GM23338 (cell line): Measurements from ENCODE around the gene ANXA2R. TPM values are rescaled to one million over a fixed set of nuclear protein-coding genes. Genes with fewer than 3 reads are reported as not detected.

ENCODE experiments used
- ATAC-seq: fragments of 200-7000 bp; cut with Tn5 transposase; 3 replicates; pipeline ENCODE4 v1.9.1; 2020
- DNase-seq: peaks from one replicate; pipeline ENCODE4 v3.0.0-alpha.2; 2015; ENCODE audit warnings: low spot score
- H2AFZ ChIP-seq: fragments of 200-600 bp; sonication (generic); 2 replicates; pipeline ENCODE4 v1.8.0; 2016; ENCODE audit warnings: antibody characterized with exemption, mild to moderate bottlenecking, moderate library complexity
- H3F3A ChIP-seq: fragments of 200-600 bp; sonication (generic); replicated peaks from 2 replicates; pipeline ENCODE4 v1.8.0; 2017; ENCODE audit warnings: antibody characterized with exemption, mixed run types, low read depth
- H3K27ac ChIP-seq: fragments of 200-600 bp; sonication (generic); 2 replicates; pipeline ENCODE4 v1.6.1; 2016; ENCODE audit warnings: low read depth
- H3K27me3 ChIP-seq: fragments of 200-600 bp; sonication (generic); 2 replicates; pipeline ENCODE4 v1.8.0; 2016; ENCODE audit warnings: mild to moderate bottlenecking, mixed run types, moderate library complexity; ENCODE audit not compliant: insufficient read depth
- H3K36me3 ChIP-seq: fragments of 200-600 bp; sonication (generic); 2 replicates; pipeline ENCODE4 v1.8.0; 2016; ENCODE audit warnings: mild to moderate bottlenecking; ENCODE audit not compliant: insufficient read depth
- H3K4me1 ChIP-seq: fragments of 200-600 bp; sonication (generic); 2 replicates; pipeline ENCODE4 v1.8.0; 2016; ENCODE audit warnings: mild to moderate bottlenecking, moderate library complexity; ENCODE audit not compliant: insufficient read depth
- H3K4me2 ChIP-seq: fragments of 200-600 bp; sonication (generic); 2 replicates; pipeline ENCODE4 v1.7.1; 2017; ENCODE audit warnings: mixed run types
- H3K4me3 ChIP-seq: fragments of 200-600 bp; sonication (generic); 2 replicates; pipeline ENCODE4 v1.6.1; 2016; ENCODE audit warnings: mixed run types
- H3K79me2 ChIP-seq: fragments of 200-600 bp; sonication (generic); replicated peaks from 2 replicates; pipeline ENCODE4 v1.8.0; 2017; ENCODE audit warnings: mild to moderate bottlenecking; ENCODE audit not compliant: insufficient read depth
- H3K9me2 ChIP-seq: fragments of 200-600 bp; sonication (generic); 2 replicates; pipeline ENCODE4 v1.8.0; 2017; ENCODE audit not compliant: insufficient read depth
- H4K20me1 ChIP-seq: fragments of 200-600 bp; sonication (generic); replicated peaks from 2 replicates; pipeline ENCODE4 v1.8.0; 2017; ENCODE audit warnings: mild to moderate bottlenecking; ENCODE audit not compliant: insufficient read depth
- H3K27ac Mint-ChIP-seq: 2 replicates; pipeline ENCODE4 v1.8.0; 2020; ENCODE audit warnings: inconsistent platforms, mild to moderate bottlenecking, moderate library complexity, mixed read lengths
- H3K27me3 Mint-ChIP-seq: 3 replicates; pipeline ENCODE4 v1.8.0; 2022; ENCODE audit warnings: low read depth, mild to moderate bottlenecking, moderate library complexity, mixed read lengths, inconsistent platforms; ENCODE audit not compliant: insufficient read depth, poor library complexity
- H3K36me3 Mint-ChIP-seq: 3 replicates; pipeline ENCODE4 v1.8.0; 2021; ENCODE audit warnings: low read depth, mild to moderate bottlenecking, inconsistent platforms, moderate library complexity, mixed read lengths
- H3K4me1 Mint-ChIP-seq: 3 replicates; pipeline ENCODE4 v1.8.0; 2020; ENCODE audit warnings: mild to moderate bottlenecking, inconsistent platforms, mixed read lengths
- H3K4me3 Mint-ChIP-seq: 3 replicates; pipeline ENCODE4 v1.8.0; 2021; ENCODE audit warnings: moderate library complexity, mild to moderate bottlenecking, inconsistent platforms, mixed read lengths
- H3K9me3 Mint-ChIP-seq: 3 replicates; pipeline ENCODE4 v1.8.0; 2020; ENCODE audit warnings: moderate library complexity, mild to moderate bottlenecking, inconsistent platforms, mixed read lengths
- EZH2 ChIP-seq: fragments of 200-600 bp; sonication (generic); IDR thresholded peaks from one replicate; pipeline ENCODE4 v1.8.0; 2017; ENCODE audit warnings: antibody characterized with exemption, mild to moderate bottlenecking, low read depth; ENCODE audit not compliant: unreplicated experiment
- JUNB ChIP-seq: IDR thresholded peaks from one replicate; pipeline ENCODE4 v1.6.1; 2016; ENCODE audit warnings: antibody characterized with exemption; ENCODE audit not compliant: unreplicated experiment
- NANOG ChIP-seq: IDR thresholded peaks from 2 replicates; pipeline ENCODE4 v1.6.1; 2016; ENCODE audit warnings: antibody characterized with exemption, borderline replicate concordance
- polyA plus RNA-seq: library from polyadenylated mRNA; unstranded; fragments of >200 nt; fragmentation: Nextera tagmentation; extraction: Ambion mirVana; gene quantifications from 2 replicates; pipeline ENCODE4 v1.2.1, GENCODE V29; 2016
- total RNA-seq: library from RNA; depleted of rRNA; stranded (reverse); fragments of >200 nt; shearing (Covaris generic); gene quantifications from 2 replicates; pipeline ENCODE4 v1.2.3, GENCODE V29; 2014
- TF ChIP-seq, protein P1 (sequence below): fragments of 250-450 bp; sonication (Bioruptor Pico); IDR thresholded peaks from 2 replicates; pipeline ENCODE4 v1.5.0; 2020; ENCODE audit warnings: mild to moderate bottlenecking, moderate library complexity

The ANXA2R gene
- total and polyA plus RNA-seq, 2 experiments from 2014 or later: 0.21 TPM; not detected in 1

- TF ChIP-seq, protein P1, sequence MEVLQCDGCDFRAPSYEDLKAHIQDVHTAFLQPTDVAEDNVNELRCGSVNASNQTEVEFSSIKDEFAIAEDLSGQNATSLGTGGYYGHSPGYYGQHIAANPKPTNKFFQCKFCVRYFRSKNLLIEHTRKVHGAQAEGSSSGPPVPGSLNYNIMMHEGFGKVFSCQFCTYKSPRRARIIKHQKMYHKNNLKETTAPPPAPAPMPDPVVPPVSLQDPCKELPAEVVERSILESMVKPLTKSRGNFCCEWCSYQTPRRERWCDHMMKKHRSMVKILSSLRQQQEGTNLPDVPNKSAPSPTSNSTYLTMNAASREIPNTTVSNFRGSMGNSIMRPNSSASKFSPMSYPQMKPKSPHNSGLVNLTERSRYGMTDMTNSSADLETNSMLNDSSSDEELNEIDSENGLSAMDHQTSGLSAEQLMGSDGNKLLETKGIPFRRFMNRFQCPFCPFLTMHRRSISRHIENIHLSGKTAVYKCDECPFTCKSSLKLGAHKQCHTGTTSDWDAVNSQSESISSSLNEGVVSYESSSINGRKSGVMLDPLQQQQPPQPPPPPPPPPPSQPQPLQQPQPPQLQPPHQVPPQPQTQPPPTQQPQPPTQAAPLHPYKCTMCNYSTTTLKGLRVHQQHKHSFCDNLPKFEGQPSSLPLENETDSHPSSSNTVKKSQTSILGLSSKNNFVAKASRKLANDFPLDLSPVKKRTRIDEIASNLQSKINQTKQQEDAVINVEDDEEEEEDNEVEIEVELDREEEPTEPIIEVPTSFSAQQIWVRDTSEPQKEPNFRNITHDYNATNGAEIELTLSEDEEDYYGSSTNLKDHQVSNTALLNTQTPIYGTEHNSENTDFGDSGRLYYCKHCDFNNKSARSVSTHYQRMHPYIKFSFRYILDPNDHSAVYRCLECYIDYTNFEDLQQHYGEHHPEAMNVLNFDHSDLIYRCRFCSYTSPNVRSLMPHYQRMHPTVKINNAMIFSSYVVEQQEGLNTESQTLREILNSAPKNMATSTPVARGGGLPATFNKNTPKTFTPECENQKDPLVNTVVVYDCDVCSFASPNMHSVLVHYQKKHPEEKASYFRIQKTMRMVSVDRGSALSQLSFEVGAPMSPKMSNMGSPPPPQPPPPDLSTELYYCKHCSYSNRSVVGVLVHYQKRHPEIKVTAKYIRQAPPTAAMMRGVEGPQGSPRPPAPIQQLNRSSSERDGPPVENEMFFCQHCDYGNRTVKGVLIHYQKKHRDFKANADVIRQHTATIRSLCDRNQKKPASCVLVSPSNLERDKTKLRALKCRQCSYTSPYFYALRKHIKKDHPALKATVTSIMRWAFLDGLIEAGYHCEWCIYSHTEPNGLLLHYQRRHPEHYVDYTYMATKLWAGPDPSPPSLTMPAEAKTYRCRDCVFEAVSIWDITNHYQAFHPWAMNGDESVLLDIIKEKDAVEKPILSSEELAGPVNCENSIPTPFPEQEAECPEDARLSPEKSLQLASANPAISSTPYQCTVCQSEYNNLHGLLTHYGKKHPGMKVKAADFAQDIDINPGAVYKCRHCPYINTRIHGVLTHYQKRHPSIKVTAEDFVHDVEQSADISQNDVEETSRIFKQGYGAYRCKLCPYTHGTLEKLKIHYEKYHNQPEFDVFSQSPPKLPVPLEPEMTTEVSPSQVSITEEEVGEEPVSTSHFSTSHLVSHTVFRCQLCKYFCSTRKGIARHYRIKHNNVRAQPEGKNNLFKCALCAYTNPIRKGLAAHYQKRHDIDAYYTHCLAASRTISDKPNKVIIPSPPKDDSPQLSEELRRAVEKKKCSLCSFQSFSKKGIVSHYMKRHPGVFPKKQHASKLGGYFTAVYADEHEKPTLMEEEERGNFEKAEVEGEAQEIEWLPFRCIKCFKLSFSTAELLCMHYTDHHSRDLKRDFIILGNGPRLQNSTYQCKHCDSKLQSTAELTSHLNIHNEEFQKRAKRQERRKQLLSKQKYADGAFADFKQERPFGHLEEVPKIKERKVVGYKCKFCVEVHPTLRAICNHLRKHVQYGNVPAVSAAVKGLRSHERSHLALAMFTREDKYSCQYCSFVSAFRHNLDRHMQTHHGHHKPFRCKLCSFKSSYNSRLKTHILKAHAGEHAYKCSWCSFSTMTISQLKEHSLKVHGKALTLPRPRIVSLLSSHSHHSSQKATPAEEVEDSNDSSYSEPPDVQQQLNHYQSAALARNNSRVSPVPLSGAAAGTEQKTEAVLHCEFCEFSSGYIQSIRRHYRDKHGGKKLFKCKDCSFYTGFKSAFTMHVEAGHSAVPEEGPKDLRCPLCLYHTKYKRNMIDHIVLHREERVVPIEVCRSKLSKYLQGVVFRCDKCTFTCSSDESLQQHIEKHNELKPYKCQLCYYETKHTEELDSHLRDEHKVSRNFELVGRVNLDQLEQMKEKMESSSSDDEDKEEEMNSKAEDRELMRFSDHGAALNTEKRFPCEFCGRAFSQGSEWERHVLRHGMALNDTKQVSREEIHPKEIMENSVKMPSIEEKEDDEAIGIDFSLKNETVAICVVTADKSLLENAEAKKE (CRISPR knock-in tag): no peak
- TF ChIP-seq NANOG: no peak
Observed at GRCh38 chr5:42992088-42992879, 47.8 kb downstream of the ANXA2R start (continued).

DNA sequence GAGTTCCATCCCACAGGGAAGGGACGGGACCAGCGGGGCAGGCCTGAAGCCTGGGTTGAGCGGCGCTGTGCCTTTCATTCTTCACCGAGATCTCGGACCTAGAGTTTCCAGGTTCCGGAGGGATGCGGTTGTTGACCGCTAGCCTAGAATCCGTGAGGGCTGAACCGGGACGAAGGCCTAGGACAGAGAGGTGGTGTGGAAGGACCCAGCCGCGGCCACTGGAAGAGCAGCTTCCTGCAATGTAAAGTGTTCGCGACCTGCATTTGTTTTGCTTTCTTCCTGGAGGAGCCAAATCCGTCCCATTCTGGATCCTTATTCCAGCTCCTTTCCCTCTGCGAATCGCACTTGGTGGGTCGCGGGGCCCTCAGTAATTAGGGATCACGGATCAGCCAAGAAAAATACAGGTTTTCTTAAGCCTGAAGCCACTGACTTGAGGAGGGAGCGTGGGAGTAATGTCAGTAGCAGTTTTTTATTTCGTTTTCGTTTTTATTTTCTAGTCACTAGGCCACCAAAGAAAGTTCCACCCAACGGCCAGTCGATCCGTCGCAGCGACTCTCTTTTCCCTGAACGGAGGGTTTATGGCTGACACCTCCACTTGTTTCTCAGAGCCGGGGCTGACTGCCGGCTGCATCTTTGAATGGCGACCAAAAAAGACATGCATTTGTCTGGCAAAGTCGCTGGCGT, 48.6 kb downstream of the ANXA2R start:
- peaks cover 72% of the 10 kb centered on the region for H3K27me3 Mint-ChIP-seq
- Histone ChIP-seq H3K27me3 (peaks cover 98% of the 10 kb centered on the region), H3K79me2 (no peaks in the 10 kb centered on the region), H3K4me1 (peaks cover 14% of the 10 kb centered on the region; the same call in 1 of the 2 replicates), H3K27ac (no peak overlapping the region), H3K36me3 (no peaks in the 10 kb centered on the region; the same call in 1 of the 2 replicates), H3F3A (peaks cover 18% of the 10 kb centered on the region; the same call in 1 of the 2 replicates), H4K20me1 (peaks cover 9% of the 10 kb centered on the region), H3K4me3 (peak overlapping the region; percentile 54), H3K4me2 (peak overlapping the region; percentile 86), H3K9me2 (no peaks in the 10 kb centered on the region), H2AFZ (peak overlapping the region; percentile 89)
- peaks cover 45% of the 10 kb centered on the region for H3K9me3 Mint-ChIP-seq
- peak; percentile 15; the same call in 1 of the 3 replicates for ATAC-seq
- peak overlapping the region; percentile 63 for H3K4me3 Mint-ChIP-seq
- peak; percentile 47 for DNase-seq
- TF ChIP-seq JUNB (no peak), EZH2 (peak; percentile 88)
- H3K4me1 Mint-ChIP-seq: peaks cover 6% of the 10 kb centered on the region; the same call in 2 of the 3 replicates
- peaks cover 3% of the 10 kb centered on the region; the same call in 1 of the 3 replicates for H3K36me3 Mint-ChIP-seq
- H3K27ac Mint-ChIP-seq: no peak overlapping the region
